ENCODE data around the gene DTNB.
"Not testable (repeated sequence)": the region's sequence is repeated elsewhere in the genome, so short reads cannot be mapped to it uniquely, and the experiment has no call there.

DTNB gene

GRCh38 chr2:25537526-25537925 lies 135.9 kb downstream of the DTNB start:
- FAIRE-seq: no peak

GRCh38 chr2:25535411-25536289 lies 137.7 kb downstream of the DTNB start:
- FAIRE-seq: not testable (repeated sequence)

DNA sequence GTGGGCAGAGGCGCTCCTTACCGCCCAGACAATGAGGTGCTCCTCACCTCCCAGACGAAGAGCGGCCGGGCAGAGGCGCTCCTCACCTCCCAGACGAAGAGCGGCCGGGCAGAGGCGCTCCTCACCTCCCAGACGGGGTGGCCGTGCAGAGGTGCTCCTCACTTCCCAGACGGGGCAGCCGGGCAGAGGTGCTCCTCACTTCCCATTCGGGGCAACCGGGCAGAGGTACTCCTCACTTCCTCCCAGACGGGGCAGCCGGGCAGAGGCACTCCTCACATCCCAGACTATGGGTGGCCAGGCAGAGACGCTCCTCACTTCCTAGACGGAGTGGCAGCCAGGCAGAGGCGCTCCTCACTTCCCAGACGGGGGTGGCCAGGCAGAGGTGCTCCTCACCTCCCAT lies 138.4 kb downstream of the DTNB start:
- FAIRE-seq: not testable (repeated sequence)

DNA sequence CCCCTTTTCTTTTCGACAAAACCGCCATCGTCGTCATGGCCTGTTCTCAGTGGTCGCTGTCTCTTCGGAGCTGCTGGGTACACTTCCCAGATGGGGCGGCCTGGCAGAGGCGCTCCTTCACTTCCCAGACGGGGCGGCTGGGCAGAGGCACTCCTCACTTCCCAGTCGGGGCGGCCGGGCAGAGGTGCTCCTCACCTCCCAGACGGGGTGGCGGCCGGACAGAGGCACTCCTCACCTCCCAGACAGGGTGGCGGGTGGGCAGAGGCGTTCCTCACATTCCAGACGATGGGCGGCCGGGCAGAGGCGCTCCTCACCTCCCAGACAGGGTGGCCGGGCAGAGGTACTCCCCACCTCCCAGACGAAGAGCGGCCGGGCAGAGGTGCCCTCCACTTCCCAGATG lies 138.9 kb downstream of the DTNB start:
- FAIRE-seq: no peak

- not testable (repeated sequence) for FAIRE-seq
Measured at GRCh38 chr2:25533771-25534170, 139.6 kb downstream of the DTNB start.

- FAIRE-seq: no peak
Measured at GRCh38 chr2:25532521-25532920, 140.9 kb downstream of the DTNB start.

DNA sequence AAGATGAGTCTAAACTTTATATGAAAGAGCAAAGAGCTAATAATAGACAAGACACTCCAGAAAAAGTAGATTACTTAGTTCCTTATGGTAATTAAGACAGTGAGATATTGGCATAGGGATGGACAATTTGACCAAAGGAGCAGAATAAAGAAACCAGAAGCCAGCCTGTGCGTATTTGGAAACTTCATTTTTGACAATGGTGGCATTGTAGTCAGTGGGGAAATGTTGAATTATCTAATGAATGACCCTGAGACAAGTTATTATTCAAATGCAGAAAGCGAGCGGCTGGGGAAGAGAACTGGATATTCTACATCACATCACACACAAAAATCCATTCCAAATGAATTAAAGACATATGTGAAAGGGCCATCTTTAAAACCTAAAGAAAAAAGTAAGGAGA lies 144.3 kb downstream of the DTNB start:
- FAIRE-seq: no peak

DNA sequence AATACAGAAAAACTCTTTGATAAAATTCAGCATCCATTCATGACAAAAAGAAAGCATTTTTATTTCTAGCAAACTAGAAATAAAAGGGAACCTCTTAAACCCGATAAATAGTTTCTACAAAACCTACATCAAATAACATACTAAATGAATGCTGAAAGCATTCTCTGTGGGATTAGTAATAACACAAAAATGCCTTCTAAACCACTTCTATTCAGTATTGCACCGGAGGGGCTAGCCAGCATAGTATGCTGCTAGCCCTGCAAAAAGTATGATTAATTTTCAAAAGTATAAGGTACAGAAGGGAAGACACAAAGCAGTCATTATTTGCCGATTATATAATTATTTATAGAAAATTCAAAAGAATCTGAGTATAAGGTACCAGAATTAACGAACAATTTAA lies 145.2 kb downstream of the DTNB start:
- no peak for FAIRE-seq

DNA sequence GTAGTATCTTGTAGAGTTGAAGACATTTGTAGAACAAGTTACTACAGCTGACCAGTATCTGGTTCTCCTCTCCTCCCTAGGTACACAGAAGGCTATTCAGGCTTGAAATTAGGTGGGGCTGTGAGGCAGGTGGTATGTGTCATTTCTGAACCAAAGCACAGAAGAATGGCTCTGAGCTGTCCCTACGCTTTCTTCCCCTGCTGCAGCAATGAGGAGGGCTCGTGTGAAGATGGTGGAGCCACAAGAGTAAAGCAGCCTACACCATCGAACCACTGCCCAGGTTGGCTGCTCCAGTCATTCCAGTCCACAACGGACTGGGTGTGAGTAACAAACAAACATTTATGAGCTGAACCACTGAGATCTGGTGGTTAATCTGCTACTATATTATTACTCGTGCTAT lies 148.9 kb downstream of the DTNB start:
- FAIRE-seq: no peak

DNA sequence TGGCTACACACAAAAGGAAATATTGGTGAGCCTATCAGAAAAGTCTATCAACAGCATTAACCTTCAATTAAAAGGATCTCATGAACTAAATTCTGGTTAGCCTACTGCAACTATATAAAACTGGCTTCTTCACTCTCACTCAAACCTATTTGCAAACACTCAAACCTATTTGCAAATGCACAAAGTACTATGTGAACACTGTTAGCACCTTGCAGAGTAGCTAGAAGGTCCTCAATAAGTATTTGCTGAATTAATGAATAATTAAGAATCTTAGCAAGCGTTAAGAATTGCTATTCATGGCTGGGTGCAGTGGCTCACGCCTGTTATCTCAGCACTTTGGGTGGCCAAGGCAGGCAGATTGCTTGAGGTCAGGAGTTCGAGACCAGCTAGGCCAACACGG lies 150.3 kb downstream of the DTNB start:
- no peak for FAIRE-seq

GRCh38 chr2:25521665-25522387 lies 151.6 kb downstream of the DTNB start:
- peak; percentile 93 for FAIRE-seq

DNA sequence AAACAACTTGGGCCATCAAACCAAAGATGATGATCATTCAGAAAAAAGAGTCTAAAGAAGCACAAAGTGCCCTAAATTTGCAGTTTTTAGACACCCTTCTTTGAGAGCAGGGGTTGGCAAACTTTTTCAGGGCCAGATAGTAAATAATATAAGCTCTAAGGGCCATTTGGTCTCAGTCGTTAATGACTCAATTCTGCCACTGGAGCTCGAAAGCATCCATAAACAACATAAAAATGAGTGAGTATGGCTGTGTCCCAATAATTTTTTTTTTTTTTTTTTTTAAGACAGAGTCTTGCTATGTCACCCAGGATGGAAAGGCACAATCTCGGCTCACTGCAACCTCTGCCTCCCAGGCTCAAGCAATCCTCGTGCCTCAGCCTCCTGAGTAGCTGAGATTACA lies 152.3 kb downstream of the DTNB start:
- FAIRE-seq: no peak

DNA sequence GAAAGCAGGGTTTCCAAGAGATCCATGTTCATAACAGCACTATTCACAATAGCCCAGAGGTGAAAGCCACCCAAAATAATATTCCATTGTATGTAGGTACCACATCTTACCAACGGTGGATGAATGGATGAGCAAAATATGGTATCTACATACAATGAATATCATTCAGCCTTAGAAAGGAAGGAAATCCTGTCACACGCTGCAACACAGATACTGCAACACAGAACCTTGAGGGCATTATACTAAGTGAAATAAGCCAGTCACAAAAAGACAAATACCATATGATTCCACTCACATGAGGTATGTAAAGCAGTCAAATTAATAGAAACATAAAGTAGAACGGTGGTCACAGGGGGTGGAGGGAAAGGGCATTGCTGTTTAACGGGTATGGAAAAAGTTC lies 155.7 kb downstream of the DTNB start:
- FAIRE-seq: no peak

DNA sequence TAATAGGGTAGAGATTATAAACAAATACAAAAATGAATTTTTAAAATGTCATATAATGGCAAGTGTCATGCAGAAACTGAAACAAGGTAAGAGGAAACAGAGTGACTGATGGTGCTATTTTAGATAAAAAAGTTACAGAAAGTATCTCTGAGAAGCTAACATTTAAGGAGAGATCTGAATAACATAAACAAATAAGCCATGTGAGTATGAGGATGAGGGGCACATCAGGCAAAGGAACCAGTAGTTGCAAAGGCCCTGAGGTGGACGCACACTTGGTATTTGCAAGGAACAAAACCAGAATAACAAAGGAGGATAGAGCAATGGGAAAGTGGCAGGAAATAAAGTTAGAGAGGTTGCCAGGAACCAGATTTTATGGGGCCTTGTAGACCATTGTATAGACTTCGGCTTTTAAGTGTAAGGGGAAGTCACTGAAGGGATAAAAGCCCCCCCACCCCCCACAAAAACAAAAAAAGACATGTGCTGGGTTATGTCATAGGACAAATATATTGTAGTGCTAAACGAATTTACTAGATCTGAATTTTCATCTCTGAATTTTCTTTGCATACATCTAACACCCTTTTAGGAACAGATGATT lies 159.2 kb downstream of the DTNB start:
- FAIRE-seq: no peak

- FAIRE-seq: no peak
Measured at GRCh38 chr2:25512707-25513106, 160.7 kb downstream of the DTNB start.

- no peak for FAIRE-seq
Measured at GRCh38 chr2:25506226-25506625, 167.2 kb downstream of the DTNB start.

GRCh38 chr2:25505622-25506021 lies 167.8 kb downstream of the DTNB start:
- no peak for FAIRE-seq

- no peak for FAIRE-seq
Measured at GRCh38 chr2:25505182-25505581, 168.2 kb downstream of the DTNB start.

DNA sequence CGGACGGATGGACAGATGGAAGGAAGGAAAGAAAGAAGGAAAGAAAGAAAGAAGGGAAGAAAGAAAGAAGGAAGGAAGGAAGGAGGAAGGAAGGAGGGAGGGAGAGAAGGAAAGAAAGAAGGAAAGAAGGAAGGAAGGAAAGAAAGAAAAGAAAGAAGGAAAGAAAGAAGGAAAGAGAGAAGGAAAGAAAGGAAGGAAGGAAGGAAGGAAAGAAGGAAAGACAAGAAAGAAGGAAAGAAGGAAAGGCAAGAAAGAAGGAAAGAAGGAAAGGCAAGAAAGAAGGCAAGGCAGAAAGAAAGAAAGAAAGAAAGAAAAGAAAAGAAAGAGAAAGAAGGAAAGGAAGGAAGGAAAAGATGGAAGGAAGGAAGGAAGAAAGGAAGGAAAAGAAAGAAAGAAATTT lies 169.1 kb downstream of the DTNB start:
- no peak for FAIRE-seq

DNA sequence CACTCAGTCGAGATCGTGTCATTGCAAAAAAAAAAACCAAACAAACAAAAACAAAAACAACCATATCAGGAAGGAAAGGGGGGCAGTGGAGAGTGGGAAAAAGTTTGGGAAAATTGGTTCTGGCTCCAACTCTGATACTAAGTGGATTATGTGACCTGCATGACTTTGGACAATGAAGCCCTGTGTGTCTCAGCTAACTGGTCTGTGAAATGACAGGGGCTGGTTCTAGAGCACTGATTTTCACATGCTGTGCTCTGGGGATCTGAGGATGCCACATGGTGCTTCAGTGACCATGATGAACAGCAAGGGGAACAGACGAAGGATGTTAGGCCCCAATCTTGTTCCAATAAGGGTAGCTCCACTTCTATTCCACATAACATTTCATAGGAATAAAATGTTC lies 174.2 kb downstream of the DTNB start:
- no peak for FAIRE-seq

DNA sequence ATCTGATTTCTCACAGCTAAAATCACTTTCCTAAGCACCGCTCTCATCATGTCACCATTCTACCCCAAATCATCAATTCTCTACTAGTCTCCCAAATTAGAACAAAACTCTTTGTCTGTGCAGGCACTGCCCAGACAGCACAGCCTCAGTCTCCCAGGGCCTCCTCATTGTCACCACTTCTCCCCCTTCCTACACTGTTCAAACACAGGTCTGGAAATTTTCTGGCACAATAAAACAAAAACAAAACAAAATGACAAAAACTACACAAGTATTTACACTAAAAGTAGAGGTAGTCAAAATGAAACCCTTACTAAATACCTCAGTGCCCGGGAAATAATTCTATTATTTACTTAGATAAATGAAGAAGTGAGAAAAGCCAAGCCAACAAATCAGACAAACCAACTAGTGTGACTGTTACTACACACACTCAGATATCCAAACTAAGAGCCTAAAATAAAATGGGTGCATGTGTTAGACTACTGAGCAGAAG lies 175.4 kb downstream of the DTNB start:
- FAIRE-seq: no peak

DNA sequence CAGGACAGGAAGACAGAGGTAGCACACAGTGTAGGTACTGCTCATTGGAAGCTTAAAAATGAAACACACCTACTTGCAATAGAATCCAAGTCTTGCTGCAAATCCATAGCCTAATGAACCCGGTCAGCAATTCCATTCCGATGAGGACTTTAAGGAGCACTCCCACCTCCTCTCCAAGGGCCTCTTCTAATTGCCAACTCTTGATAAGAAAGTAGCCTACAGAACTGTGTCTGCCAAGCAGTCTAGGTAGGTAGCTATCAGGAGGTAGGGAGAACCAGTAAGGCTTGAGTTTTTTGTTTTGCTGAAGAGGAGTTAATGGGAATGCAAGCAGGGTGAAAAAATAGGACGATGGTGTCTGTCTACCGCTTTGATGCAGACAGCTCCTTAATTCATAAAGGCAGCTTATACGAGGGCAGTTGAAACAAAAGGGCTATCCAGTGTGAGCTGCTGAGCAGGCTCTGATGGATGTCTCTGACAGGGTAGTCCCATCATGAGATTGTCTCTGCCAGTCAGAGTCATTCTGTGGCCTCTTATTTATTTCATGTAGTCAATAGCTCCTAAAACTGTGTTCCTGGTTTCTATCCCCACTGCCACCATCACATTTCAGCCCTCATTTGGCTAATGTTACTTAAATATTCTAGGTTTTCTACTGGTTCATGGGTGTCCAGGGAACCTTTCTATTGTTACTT lies 176.0 kb downstream of the DTNB start:
- no peak for FAIRE-seq

- no peak for FAIRE-seq
Measured at GRCh38 chr2:25494616-25495015, 178.8 kb downstream of the DTNB start.

Measured in G401.6 (cell line).